ENCODE results near the gene SLC30A7.

The SLC30A7 gene

GRCh38 chr1:100892554-100892953 lies 3.3 kb upstream of the SLC30A7 start:
- H3K4me3 ChIP-seq (ENCODE audit: low read depth, low read length): no peak overlapping the region
- TF ChIP-seq CTCF (IDR thresholded peaks at IDR 0.05; ENCODE audit: low read depth, low read length): no peak

GRCh38 chr1:100893718-100894117 lies 2.2 kb upstream of the SLC30A7 start:
- peak overlapping the region; percentile 98 for H3K4me3 ChIP-seq (ENCODE audit: low read depth, low read length)
- no peak for TF ChIP-seq CTCF (IDR thresholded peaks at IDR 0.05; ENCODE audit: low read depth, low read length)

GRCh38 chr1:100894603-100895539 lies 1.0 kb upstream of the SLC30A7 start, which contains the start of gene EXTL2:
Gene EXTL2, minus strand, starts transcription at chr1:100894842. Its CDS starts 6,085 bp downstream, at chr1:100888757.
- peak within 1 kb of the TSS; percentile 98 for H3K4me3 ChIP-seq (ENCODE audit: low read depth, low read length)
- no peak for TF ChIP-seq CTCF (IDR thresholded peaks at IDR 0.05; ENCODE audit: low read depth, low read length)

- TF ChIP-seq CTCF (IDR thresholded peaks at IDR 0.05; ENCODE audit: low read depth, low read length): no peak
Observed at GRCh38 chr1:100896481-100896982, 642 bp downstream of the SLC30A7 start.

GRCh38 chr1:100902365-100902764 lies 6.5 kb downstream of the SLC30A7 start:
- no peak for TF ChIP-seq CTCF (IDR thresholded peaks at IDR 0.05; ENCODE audit: low read depth, low read length)
- H3K4me3 ChIP-seq (ENCODE audit: low read depth, low read length): no peak overlapping the region

More at GRCh38 chr1:100896481-100896982, 642 bp downstream of the SLC30A7 start:
- peak overlapping the region; percentile 98 for H3K4me3 ChIP-seq (ENCODE audit: low read depth, low read length)

- H3K4me3 ChIP-seq (ENCODE audit: low read depth, low read length): no peak overlapping the region
- no peak for TF ChIP-seq CTCF (IDR thresholded peaks at IDR 0.05; ENCODE audit: low read depth, low read length)
Observed at GRCh38 chr1:100903777-100904176, 7.9 kb downstream of the SLC30A7 start.

GRCh38 chr1:100904528-100904927 lies 8.6 kb downstream of the SLC30A7 start:
- TF ChIP-seq CTCF (IDR thresholded peaks at IDR 0.05; ENCODE audit: low read depth, low read length): no peak
- H3K4me3 ChIP-seq (ENCODE audit: low read depth, low read length): no peak overlapping the region
